SK-N-SH treated with all-trans-retinoic acid at 6 μM for 48 hours (cell line): Measurements from ENCODE around the gene ZNF627.
"Not testable (repeated sequence)": the region's sequence is repeated elsewhere in the genome, so short reads cannot be mapped to it uniquely, and the experiment has no call there.

Experiments
- ATAC-seq: fragments of 200-7000 bp; cut with Tn5 transposase; 3 replicates; pipeline ENCODE4 v1.9.1; 2020; ENCODE audit warnings: mild to moderate bottlenecking, moderate library complexity
- ARNTL ChIP-seq: fragments of 450-650 bp; formaldehyde crosslinking; IDR thresholded peaks from 2 replicates; pipeline ENCODE4 v1.5.0; 2020; ENCODE audit warnings: low read depth, mild to moderate bottlenecking, moderate library complexity, borderline replicate concordance
- BACH2 ChIP-seq: fragments of 250-450 bp; sonication (Bioruptor Pico); IDR thresholded peaks from 2 replicates; pipeline ENCODE4 v1.9.0; 2021; ENCODE audit warnings: mild to moderate bottlenecking, borderline replicate concordance
- CREB5 ChIP-seq: fragments of 250-450 bp; sonication (Bioruptor Pico); IDR thresholded peaks from 2 replicates; pipeline ENCODE4 v1.5.1; 2020; ENCODE audit warnings: low read depth, mild to moderate bottlenecking, moderate library complexity
- CSDC2 ChIP-seq: fragments of 250-450 bp; sonication (Bioruptor Pico); IDR thresholded peaks from 2 replicates; pipeline ENCODE4 v1.5.0; 2020; ENCODE audit warnings: mild to moderate bottlenecking, moderate library complexity
- ESRRG ChIP-seq: fragments of 250-450 bp; sonication (Bioruptor Pico); IDR thresholded peaks from 2 replicates; pipeline ENCODE4 v1.6.1; 2021; ENCODE audit warnings: mild to moderate bottlenecking
- GLIS3 ChIP-seq: fragments of 250-450 bp; sonication (Bioruptor Pico); IDR thresholded peaks from 2 replicates; pipeline ENCODE4 v1.5.0; 2020; ENCODE audit warnings: mild to moderate bottlenecking, moderate library complexity
- ISL1 ChIP-seq: fragments of 250-450 bp; sonication (Bioruptor Pico); IDR thresholded peaks from 2 replicates; pipeline ENCODE4 v2.1.2; 2022; ENCODE audit warnings: mild to moderate bottlenecking, moderate library complexity
- OSR1 ChIP-seq: fragments of 250-450 bp; sonication (Bioruptor Pico); IDR thresholded peaks from 2 replicates; pipeline ENCODE4 v1.8.0; 2022; ENCODE audit warnings: moderate library complexity, mild to moderate bottlenecking, inconsistent platforms
- RARB ChIP-seq: fragments of 250-450 bp; sonication (Bioruptor Pico); IDR thresholded peaks from 2 replicates; pipeline ENCODE4 v1.8.0; 2021; ENCODE audit warnings: mild to moderate bottlenecking, moderate library complexity
- SNAI2 ChIP-seq: fragments of 250-450 bp; sonication (Bioruptor Pico); IDR thresholded peaks from 2 replicates; pipeline ENCODE4 v1.5.0; 2020; ENCODE audit warnings: mild to moderate bottlenecking, moderate library complexity
- TCF4 ChIP-seq: fragments of 250-450 bp; sonication (Bioruptor Pico); IDR thresholded peaks from 2 replicates; pipeline ENCODE4 v1.8.0; 2021; ENCODE audit warnings: mild to moderate bottlenecking, moderate library complexity, borderline replicate concordance
- TOX ChIP-seq: fragments of 250-450 bp; sonication (Bioruptor Pico); IDR thresholded peaks from 2 replicates; pipeline ENCODE4 v1.8.0; 2021; ENCODE audit warnings: mild to moderate bottlenecking, moderate library complexity, borderline replicate concordance
- ZC3H10 ChIP-seq: fragments of 250-450 bp; sonication (Bioruptor Pico); IDR thresholded peaks from 2 replicates; pipeline ENCODE4 v1.5.1; 2021; ENCODE audit warnings: mild to moderate bottlenecking, moderate library complexity
- ZFP30 ChIP-seq: fragments of 450-650 bp; formaldehyde crosslinking; IDR thresholded peaks from 2 replicates; pipeline ENCODE4 v1.5.0; 2022; ENCODE audit warnings: mild to moderate bottlenecking, moderate library complexity
- ZNF565 ChIP-seq: fragments of 450-650 bp; formaldehyde crosslinking; conservative IDR thresholded peaks from 2 replicates; pipeline ENCODE4 v1.5.0; 2020; ENCODE audit warnings: low read depth, mild to moderate bottlenecking, moderate library complexity
- ZNF70 ChIP-seq: fragments of 450-650 bp; formaldehyde crosslinking; IDR thresholded peaks from 2 replicates; pipeline ENCODE4 v1.5.0; 2020; ENCODE audit warnings: mild to moderate bottlenecking, moderate library complexity
- ZNF8 ChIP-seq: fragments of 450-650 bp; formaldehyde crosslinking; IDR thresholded peaks from 2 replicates; pipeline ENCODE4 v1.5.0; 2020; ENCODE audit warnings: mild to moderate bottlenecking, moderate library complexity
- TF ChIP-seq, protein P1 (sequence below): fragments of 250-450 bp; sonication (Bioruptor Pico); IDR thresholded peaks from 2 replicates; pipeline ENCODE4 v1.5.0; 2020; ENCODE audit warnings: mild to moderate bottlenecking, moderate library complexity
- TF ChIP-seq, protein P2 (sequence below): fragments of 250-450 bp; sonication (Bioruptor Pico); IDR thresholded peaks from 2 replicates; pipeline ENCODE4 v1.8.0; 2021; ENCODE audit warnings: low read depth, mild to moderate bottlenecking, moderate library complexity, borderline replicate concordance
- TF ChIP-seq, protein P3 (sequence below): fragments of 250-450 bp; sonication (Bioruptor Pico); IDR thresholded peaks from 2 replicates; pipeline ENCODE4 v1.8.0; 2020; ENCODE audit warnings: mild to moderate bottlenecking, moderate library complexity, borderline replicate concordance

The ZNF627 gene

GRCh38 chr19:11560404-11561051, 36.8 kb upstream of the ZNF627 start (continued):
- TF ChIP-seq ZNF70 (no peak), TOX (CRISPR knock-in tag) (no peak)
- TF ChIP-seq, protein P1, sequence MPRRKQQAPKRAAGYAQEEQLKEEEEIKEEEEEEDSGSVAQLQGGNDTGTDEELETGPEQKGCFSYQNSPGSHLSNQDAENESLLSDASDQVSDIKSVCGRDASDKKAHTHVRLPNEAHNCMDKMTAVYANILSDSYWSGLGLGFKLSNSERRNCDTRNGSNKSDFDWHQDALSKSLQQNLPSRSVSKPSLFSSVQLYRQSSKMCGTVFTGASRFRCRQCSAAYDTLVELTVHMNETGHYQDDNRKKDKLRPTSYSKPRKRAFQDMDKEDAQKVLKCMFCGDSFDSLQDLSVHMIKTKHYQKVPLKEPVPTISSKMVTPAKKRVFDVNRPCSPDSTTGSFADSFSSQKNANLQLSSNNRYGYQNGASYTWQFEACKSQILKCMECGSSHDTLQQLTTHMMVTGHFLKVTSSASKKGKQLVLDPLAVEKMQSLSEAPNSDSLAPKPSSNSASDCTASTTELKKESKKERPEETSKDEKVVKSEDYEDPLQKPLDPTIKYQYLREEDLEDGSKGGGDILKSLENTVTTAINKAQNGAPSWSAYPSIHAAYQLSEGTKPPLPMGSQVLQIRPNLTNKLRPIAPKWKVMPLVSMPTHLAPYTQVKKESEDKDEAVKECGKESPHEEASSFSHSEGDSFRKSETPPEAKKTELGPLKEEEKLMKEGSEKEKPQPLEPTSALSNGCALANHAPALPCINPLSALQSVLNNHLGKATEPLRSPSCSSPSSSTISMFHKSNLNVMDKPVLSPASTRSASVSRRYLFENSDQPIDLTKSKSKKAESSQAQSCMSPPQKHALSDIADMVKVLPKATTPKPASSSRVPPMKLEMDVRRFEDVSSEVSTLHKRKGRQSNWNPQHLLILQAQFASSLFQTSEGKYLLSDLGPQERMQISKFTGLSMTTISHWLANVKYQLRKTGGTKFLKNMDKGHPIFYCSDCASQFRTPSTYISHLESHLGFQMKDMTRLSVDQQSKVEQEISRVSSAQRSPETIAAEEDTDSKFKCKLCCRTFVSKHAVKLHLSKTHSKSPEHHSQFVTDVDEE (CRISPR knock-in tag): no peak

DNA sequence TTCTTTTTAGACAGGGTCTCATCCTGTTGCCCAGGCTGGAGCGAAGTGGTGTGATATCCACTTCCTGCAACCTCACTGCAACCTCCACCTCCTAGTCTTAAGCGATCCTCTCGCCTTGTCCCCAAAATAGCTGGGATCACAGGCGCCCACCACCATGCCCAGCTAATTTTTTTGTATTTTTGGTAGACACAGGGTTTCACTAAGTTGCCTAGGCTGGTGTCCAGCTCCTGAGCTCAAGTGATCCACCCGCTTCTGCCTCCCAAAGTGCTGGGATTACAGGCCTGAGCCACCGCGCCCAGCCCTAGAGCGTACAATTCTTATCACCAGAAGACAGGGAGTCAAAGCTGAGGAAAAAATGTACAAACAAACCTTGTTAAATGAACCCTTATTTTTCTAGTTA, 33.8 kb upstream of the ZNF627 start:
- no peak for ATAC-seq

DNA sequence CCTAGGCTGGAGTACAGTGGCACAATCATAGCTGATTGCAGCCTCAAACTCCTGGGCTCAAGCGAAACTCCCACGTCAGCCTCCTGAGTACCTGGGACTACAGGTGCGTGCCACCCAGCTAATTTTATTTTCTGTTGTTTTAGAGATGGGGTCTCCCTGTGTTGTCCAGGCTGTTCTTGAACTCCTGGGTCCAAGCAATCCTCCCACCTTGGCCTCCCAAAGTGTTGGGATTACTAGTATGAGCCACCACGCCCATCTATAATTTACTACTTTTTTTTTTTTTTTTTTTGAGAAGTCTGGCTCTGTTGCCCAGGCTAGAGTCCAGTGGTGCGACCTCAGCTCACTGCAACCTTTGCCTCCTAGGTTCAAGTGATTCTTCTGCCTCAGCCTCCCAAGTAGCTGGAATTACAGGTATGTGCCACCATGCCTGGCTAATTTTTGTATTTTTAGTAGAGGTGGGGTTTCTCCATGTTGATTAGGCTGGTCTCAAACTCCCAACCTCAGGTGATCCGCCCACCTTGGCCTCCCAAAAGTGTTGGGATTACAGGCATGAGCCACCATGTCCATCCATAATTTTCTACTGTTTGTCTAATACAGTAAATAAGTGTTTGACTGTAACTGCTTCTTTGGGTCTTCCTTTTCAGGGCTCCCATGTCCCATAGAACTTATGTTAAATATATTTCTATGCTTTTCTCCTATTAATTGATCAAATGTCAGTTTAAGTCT, 33.0 kb upstream of the ZNF627 start:
- not testable (repeated sequence) for ATAC-seq

More for the DNA sequence above, 33.8 kb upstream of the ZNF627 start:
- TF ChIP-seq RARB (CRISPR knock-in tag) (no peak), TOX (CRISPR knock-in tag) (no peak), ZNF8 (CRISPR knock-in tag) (no peak), BACH2 (CRISPR knock-in tag) (no peak), ZC3H10 (CRISPR knock-in tag) (no peak), ZNF565 (no peak), CSDC2 (CRISPR knock-in tag) (no peak), SNAI2 (CRISPR knock-in tag) (no peak), ESRRG (CRISPR knock-in tag) (no peak)
- TF ChIP-seq, protein P2, sequence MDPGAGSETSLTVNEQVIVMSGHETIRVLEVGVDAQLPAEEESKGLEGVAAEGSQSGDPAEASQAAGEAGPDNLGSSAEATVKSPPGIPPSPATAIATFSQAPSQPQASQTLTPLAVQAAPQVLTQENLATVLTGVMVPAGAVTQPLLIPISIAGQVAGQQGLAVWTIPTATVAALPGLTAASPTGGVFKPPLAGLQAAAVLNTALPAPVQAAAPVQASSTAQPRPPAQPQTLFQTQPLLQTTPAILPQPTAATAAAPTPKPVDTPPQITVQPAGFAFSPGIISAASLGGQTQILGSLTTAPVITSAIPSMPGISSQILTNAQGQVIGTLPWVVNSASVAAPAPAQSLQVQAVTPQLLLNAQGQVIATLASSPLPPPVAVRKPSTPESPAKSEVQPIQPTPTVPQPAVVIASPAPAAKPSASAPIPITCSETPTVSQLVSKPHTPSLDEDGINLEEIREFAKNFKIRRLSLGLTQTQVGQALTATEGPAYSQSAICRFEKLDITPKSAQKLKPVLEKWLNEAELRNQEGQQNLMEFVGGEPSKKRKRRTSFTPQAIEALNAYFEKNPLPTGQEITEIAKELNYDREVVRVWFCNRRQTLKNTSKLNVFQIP (CRISPR knock-in tag): no peak

DNA sequence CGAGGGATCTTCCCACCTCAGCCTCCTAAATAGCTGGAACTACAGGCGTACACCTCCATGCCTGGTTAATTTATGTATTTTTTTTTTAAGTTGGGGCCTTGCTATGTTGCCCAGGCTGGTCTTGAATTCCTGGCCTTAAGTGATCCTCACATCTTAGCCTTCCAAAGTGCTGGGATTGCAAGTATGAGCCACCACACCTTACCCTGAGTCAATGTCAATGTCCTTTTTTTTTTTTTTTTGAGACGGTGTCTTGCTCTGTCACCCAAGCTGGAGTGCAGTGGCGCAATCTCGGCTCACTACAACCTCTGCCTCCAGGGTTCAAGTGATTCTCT, 31.7 kb upstream of the ZNF627 start:
- ATAC-seq: not testable (repeated sequence)

GRCh38 chr19:11566164-11566563, 31.1 kb upstream of the ZNF627 start:
- ATAC-seq: no peak
- TF ChIP-seq ESRRG (CRISPR knock-in tag) (no peak), CREB5 (no peak), SNAI2 (CRISPR knock-in tag) (no peak), RARB (CRISPR knock-in tag) (no peak), ZNF565 (no peak), BACH2 (CRISPR knock-in tag) (no peak), TCF4 (CRISPR knock-in tag) (no peak), GLIS3 (CRISPR knock-in tag) (no peak), ISL1 (CRISPR knock-in tag) (no peak), TOX (CRISPR knock-in tag) (no peak), ZFP30 (CRISPR knock-in tag) (no peak), ARNTL (no peak), OSR1 (CRISPR knock-in tag) (no peak)
- TF ChIP-seq, protein P2 (CRISPR knock-in tag): no peak
- TF ChIP-seq, protein P1 (CRISPR knock-in tag): no peak
- TF ChIP-seq, protein P3, sequence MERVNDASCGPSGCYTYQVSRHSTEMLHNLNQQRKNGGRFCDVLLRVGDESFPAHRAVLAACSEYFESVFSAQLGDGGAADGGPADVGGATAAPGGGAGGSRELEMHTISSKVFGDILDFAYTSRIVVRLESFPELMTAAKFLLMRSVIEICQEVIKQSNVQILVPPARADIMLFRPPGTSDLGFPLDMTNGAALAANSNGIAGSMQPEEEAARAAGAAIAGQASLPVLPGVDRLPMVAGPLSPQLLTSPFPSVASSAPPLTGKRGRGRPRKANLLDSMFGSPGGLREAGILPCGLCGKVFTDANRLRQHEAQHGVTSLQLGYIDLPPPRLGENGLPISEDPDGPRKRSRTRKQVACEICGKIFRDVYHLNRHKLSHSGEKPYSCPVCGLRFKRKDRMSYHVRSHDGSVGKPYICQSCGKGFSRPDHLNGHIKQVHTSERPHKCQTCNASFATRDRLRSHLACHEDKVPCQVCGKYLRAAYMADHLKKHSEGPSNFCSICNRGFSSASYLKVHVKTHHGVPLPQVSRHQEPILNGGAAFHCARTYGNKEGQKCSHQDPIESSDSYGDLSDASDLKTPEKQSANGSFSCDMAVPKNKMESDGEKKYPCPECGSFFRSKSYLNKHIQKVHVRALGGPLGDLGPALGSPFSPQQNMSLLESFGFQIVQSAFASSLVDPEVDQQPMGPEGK (CRISPR knock-in tag): no peak
